Fibroblast of pulmonary artery (primary cell): Measurements from ENCODE around the gene SCTR.

Experiments
- DNase-seq: peaks from one replicate; pipeline ENCODE4 v3.0.0-alpha.2; 2010; ENCODE audit warnings: low read depth
- H3K4me3 ChIP-seq: replicated peaks from 2 replicates; pipeline ENCODE4 v1.5.1; 2011; ENCODE audit warnings: low read depth, mild to moderate bottlenecking, control low read depth, low read length, moderate library complexity
- CTCF ChIP-seq: IDR thresholded peaks from 2 replicates; pipeline ENCODE4 v1.5.1; 2011; ENCODE audit warnings: mild to moderate bottlenecking, control low read depth, low read length, inconsistent platforms; ENCODE audit errors: missing control alignments

Gene SCTR

DNA sequence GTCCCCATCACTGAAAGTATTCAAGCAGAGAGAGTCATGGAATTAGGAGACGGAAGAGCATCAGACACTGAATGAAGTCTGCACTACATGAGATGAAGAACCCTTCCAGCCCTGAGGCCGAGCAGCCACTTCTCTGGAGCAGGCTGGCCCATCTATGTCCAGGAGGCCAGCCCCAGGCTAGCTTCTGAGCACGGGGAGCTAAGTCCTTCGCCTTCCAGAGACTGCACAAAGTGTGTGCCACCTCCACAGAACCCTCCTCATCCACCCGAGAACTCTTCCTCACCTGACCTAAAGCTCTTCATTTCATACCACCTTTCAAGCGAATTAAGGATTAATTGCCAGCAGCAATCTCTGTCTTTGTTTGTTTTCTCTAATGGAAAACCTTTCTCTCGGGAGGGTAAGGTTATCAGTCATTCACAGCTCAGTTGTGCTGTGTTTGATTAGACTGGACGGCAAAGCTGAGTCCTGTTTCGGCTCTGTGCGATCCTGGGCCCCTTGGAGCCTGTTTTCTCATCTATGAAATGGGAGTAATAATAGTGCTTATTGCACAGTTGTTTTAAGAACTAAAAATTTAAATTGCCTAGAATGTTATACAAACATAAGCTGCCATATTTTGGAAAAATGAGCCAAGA is 38.0 kb downstream of the SCTR start:
- no peak for DNase-seq

DNA sequence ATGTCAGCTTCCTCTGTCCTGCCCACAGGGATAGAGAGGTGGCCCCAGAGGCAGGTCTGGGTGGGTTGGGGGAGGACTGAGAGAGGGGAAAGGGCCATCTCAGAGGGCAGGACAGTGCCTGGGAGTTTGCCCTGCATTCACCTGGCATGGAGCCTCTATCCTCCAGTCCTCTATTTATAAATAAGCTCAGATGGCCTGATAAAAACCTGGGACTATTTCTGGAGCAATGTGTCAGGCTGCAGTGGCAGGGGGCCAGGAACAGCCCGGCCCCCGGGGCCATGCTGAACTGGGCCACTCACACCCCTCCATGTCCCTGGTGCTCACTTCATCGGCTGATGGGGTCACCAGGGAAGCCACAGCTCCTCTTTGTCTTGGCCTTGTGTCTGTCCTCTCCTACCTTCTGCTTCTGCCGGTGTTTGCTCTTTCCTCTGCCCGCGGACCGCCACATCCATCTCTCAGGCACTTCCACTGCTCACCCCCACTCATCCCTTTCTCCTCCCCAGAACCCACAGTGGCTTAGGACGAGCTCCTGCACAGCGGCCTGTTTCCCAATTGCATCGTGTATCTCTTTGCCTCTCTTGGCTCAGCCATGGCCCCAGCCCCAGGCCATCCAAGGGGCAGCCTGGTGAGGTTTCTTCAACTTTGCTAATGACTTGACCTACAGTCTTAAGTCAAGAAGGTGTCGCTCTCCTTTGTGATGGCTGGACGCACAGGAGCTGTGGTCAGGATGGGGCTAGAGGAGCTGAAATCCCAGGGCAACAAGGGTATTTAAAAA is 38.8 kb downstream of the SCTR start:
- no peak for TF ChIP-seq CTCF
- no peak for DNase-seq
- H3K4me3 ChIP-seq, result no peak overlapping the region

More for the DNA sequence above, 38.0 kb downstream of the SCTR start:
- no peak for TF ChIP-seq CTCF
- no peak overlapping the region for H3K4me3 ChIP-seq

- TF ChIP-seq CTCF, result no peak
- no peak overlapping the region for H3K4me3 ChIP-seq
- no peak for DNase-seq
These were observed 39.4 kb downstream of the SCTR start for GRCh38 chr2:119484834-119485233.

GRCh38 chr2:119483896-119484718 is 40.2 kb downstream of the SCTR start:
- no peak for DNase-seq
- H3K4me3 ChIP-seq, result no peak overlapping the region
- TF ChIP-seq CTCF, result no peak

- no peak for TF ChIP-seq CTCF
- no peak overlapping the region for H3K4me3 ChIP-seq
- no peak for DNase-seq
These were observed 40.9 kb downstream of the SCTR start for GRCh38 chr2:119483395-119483753.

GRCh38 chr2:119482481-119483394 is 41.5 kb downstream of the SCTR start:
- no peak overlapping the region for H3K4me3 ChIP-seq
- no peak for TF ChIP-seq CTCF
- no peak for DNase-seq
